Activated T-cell treated with anti-CD3 and anti-CD28 coated beads for 4 hours (primary cell): ENCODE data around the gene EFCAB10.
A peak's percentile ranks its signal among the peaks of the same experiment; 100 is the strongest.
"Not testable (repeated sequence)": the region's sequence is repeated elsewhere in the genome, so short reads cannot be mapped to it uniquely, and the experiment has no call there.

Experiments used
- DNase-seq: peaks from one replicate; pipeline ENCODE4 v3.0.0-alpha.2; 2020

The EFCAB10 gene

DNA sequence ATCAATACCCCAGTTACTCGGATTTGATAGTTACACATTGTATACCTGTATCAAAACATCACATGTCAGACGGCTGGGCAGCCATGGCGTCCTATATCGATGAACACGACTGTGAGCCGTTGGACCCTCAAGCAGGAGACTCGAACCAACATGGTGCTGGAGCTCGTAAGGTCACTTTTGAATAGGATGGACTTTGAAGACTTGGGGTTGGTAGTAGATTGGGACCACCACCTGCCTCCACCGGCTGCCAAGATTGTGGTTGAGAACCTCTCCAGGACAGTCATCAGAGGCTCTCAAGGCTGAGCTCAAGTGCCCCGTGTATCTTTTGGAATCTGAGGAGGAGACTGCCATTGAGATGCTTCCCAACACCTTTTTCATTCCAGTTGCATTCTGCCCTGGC lies 51.2 kb downstream of the EFCAB10 start:
- no peak for DNase-seq

DNA sequence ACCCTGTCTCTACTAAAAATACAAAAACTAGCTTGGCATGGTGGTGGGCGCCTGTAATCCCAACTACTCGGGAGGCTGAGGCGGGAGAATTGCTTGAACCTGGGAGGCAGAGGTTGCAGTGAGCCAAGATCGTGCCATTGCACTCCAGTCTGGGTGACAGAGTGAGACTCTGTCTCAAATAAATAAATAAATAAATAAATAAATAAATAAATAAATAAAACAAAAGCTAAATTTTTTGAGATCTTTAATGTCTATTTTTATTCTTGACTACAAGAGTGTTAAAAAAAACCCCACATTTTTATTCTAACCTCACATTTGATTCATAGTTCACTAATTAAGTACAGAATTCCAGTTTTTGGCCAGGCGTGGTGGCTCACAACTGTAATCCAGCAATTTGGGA lies 53.6 kb downstream of the EFCAB10 start:
- not testable (repeated sequence) for DNase-seq

- DNase-seq: no peak
Observed at GRCh38 chr7:105524840-105525239, 56.5 kb downstream of the EFCAB10 start.

DNA sequence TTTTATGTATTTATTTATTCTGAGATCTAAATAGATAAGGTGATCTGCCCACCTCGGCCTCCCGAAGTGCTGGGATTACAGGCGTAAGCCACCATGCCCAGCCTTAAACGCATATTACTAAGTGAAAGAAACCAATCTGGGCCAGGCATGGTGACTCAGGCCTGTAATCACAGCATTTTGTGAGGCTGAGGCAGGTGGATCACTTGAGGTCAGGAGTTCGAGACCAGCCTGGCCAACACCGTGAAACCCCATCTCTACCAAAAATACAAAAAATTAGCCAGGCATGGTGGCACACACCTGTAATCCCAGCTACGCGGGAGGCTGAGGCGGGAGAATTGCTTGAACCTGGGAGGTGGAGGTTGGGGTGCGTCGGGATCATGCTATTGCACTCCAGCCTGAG lies 56.9 kb downstream of the EFCAB10 start:
- DNase-seq: not testable (repeated sequence)

DNA sequence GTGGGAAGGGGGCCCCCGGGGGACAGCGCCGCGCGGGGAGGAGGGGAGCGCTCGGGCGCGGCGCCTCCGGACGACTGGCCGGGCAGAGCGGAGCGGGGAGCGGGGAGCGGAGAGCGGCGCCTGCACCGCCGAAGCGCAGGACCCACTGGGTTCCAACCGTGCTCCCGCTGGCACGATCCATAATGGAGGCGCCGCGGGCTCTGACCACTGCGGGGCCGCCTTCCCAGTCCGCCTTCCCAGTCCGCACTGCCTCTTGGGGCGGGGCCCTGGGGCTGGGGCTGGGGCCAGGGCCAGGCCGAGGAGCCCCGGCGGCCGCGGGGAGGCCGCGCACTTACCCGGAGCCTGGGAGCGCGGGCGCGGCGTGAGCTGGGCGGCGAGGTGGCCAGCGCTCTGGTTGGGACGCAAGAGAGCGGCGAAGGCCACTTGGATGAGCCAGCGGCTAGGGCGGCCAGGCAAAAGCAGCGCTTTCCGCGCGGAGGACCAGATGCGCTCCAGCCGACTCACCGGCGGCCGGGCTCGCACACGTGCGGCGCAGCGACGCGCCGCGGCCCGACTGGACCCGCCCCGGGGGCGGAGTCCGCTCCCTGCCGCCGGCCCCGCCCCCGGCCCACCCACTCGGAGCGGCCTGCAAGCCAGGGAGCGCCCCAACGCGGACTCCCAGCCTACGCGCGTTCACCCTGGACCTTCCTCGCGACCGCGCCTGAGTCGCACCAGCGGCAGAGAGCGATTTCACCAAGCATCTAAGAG lies 59.4 kb downstream of the EFCAB10 start, which contains the start of gene PUS7:
Gene PUS7 (minus strand): TSS at position 555 of the 747 bp plus-strand sequence. CDS start 13,759 bp downstream, outside the sequence.
- peak; percentile 74 for DNase-seq

GRCh38 chr7:105521027-105521716 lies 60.1 kb downstream of the EFCAB10 start:
- peak; percentile 43 for DNase-seq

DNA sequence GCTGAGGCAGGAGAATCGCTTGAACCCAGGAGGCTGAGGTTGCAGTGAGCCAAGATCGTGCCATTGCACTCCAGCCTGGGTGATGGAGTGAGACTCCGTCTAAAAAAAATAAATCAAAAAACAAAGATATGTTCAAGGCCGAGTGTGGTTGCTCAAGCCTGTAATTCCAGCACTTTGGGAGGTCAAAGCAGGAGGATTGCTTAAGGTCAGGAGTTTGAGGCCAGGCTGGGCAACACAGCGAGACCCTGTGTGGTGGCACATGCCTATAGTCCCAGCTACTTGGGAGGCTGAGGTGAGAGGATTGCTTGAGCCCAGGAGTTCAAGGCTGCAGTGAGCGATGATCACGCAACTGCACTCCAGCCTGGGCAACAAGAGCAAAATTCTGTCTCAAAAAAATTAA lies 60.7 kb downstream of the EFCAB10 start:
- not testable (repeated sequence) for DNase-seq

DNA sequence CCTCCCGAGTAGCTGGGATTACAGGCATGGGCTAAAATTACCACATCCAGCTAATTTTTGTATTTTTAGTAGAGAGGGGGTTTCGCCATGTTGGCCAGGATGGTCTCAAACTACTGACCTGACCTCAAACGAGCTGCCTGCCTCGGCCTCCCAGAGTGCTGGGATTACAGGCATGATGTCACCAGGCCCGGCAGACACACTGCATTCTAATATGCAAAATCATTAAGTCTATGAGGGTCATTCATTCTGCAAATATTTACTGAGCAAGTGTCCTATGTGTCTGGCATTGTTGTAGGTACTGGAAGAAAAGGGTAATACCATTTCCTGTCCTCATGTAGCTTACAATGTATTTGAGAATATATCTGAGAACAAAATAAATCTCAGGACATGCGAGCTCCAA lies 61.9 kb downstream of the EFCAB10 start:
- no peak for DNase-seq

DNA sequence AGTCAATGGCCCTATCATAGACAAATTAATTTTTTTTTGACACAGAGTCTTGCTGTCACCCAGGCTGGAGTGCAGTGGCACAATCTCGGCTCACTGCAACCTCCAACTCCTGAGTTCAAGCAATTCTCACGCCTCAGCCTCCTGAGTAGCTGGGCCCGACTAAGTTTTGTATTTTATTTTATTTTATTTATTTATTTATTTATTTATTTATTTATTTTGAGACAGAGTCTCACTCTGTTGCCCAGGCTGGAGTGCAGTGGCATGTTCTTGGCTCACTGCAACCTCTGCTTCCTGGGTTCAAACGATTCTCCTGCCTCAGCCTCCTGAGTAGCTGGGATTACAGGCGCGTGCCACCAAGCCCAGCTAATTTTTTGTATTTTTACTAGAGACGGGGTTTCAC lies 65.7 kb downstream of the EFCAB10 start:
- DNase-seq: not testable (repeated sequence)
